H1 (cell line): ENCODE measurements around the gene GRID2. TPM values are rescaled to one million over a fixed set of nuclear protein-coding genes. Genes with fewer than 3 reads are reported as not detected.

Source experiments
- BRCA1 ChIP-seq: IDR thresholded peaks from 2 replicates; pipeline ENCODE4 v1.6.1; 2012; ENCODE audit warnings: low read depth, low read length, improper control_type of control experiment
- HDAC6 ChIP-seq: IDR thresholded peaks from one replicate; pipeline ENCODE4 v1.7.1; 2012; ENCODE audit warnings: low read depth, mild to moderate bottlenecking, inconsistent platforms, low read length, moderate library complexity
- polyA plus RNA-seq, 7 experiments: library from polyadenylated mRNA; depleted of rRNA in 3 of 7; stranded (reverse) in 5 of 7; unstranded in 2 of 7; fragments of >200 nt in 5 of 7; fragments of 200-250 nt in 2 of 7; gene quantifications; 1 replicate in 5 of 7; 2 replicates in 1 of 7; 4 replicates in 1 of 7; pipeline versions ENCODE4 v1.2.1 to v1.2.3, GENCODE V29; 2011 to 2013; ENCODE audit warnings: missing spikeins in 2 of 7, mixed read lengths in 2 of 7
- total RNA-seq: library from RNA; stranded (reverse); fragmentation: NEBNext Ultra II Directional; extraction: Animal tissue kit (Norgen Biotek cat#: 25700); gene quantifications from 2 replicates; pipeline ENCODE4 v1.2.1, GENCODE V29; 2021

GRID2 gene
- total and polyA plus RNA-seq, 2 of the 8 experiments (the other 6 are each of a cell fraction or from before 2014, with no cell fraction given) = 31.1 to 81.9 TPM

GRCh38 chr4:93809773-93810172 lies 1506.0 kb downstream of the GRID2 start (continued):
- TF ChIP-seq BRCA1 = no peak
- TF ChIP-seq HDAC6 = no peak
